OCI-LY7 (cell line): ENCODE data around the gene PLA2G12A. TPM values are rescaled to one million over a fixed set of nuclear protein-coding genes. Genes with fewer than 3 reads are reported as not detected.

ENCODE experiments used
- BruUV-seq: library from RNA; stranded (reverse); fragments of 400-500 nt; replicated peaks from 2 replicates; lab custom pipeline; 2021; lab: Mats Ljungman, UMichigan
- CTCF ChIA-PET: fragments of 300-600 bp; sonication (Branson Sonifier 250); formaldehyde crosslinking; loops from one replicate; lab custom pipeline; 2022; ENCODE audit warnings: antibody characterized with exemption; ENCODE audit not compliant: unreplicated experiment; lab: Charles Lee
- POLR2A ChIA-PET: fragments of 300-600 bp; sonication (Branson Sonifier 250); formaldehyde crosslinking; loops from one replicate; lab custom pipeline; 2022; ENCODE audit warnings: antibody characterized with exemption; lab: Charles Lee
- DNase-seq: peaks from one replicate; pipeline ENCODE4 v3.0.0-alpha.2; 2015; ENCODE audit warnings: low spot score
- H2AFZ ChIP-seq: fragments of 200-600 bp; sonication (generic), shearing (Covaris generic); 2 replicates; pipeline ENCODE4 v1.6.1; 2014; ENCODE audit warnings: mild to moderate bottlenecking, antibody characterized with exemption, low read length, moderate library complexity
- H3K27ac ChIP-seq: fragments of 200-600 bp; sonication (generic); 2 replicates; pipeline ENCODE4 v1.5.1; 2014; ENCODE audit warnings: mixed run types, low read depth, mild to moderate bottlenecking, moderate library complexity, low read length, inconsistent platforms; ENCODE audit not compliant: poor library complexity, severe bottlenecking
- H3K36me3 ChIP-seq: fragments of 200-600 bp; sonication (generic); 2 replicates; pipeline ENCODE4 v1.6.1; 2014; ENCODE audit warnings: mild to moderate bottlenecking, antibody characterized with exemption, low read length, moderate library complexity, mixed read lengths; ENCODE audit not compliant: insufficient read depth
- H3K4me1 ChIP-seq: fragments of 200-600 bp; sonication (generic); 2 replicates; pipeline ENCODE4 v1.5.1; 2014; ENCODE audit warnings: mild to moderate bottlenecking, low read length; ENCODE audit not compliant: insufficient read depth, poor library complexity, severe bottlenecking
- H3K4me2 ChIP-seq: fragments of 200-600 bp; sonication (generic); 2 replicates; pipeline ENCODE4 v1.6.1; 2014; ENCODE audit warnings: mild to moderate bottlenecking, low read length
- H3K4me3 ChIP-seq: fragments of 200-600 bp; sonication (generic); 2 replicates; pipeline ENCODE4 v1.5.1; 2014; ENCODE audit warnings: mild to moderate bottlenecking, low read depth, low read length; ENCODE audit not compliant: poor library complexity, severe bottlenecking
- H3K79me2 ChIP-seq: fragments of 200-600 bp; sonication (generic); 2 replicates; pipeline ENCODE4 v1.6.1; 2016; ENCODE audit warnings: low read depth, mild to moderate bottlenecking, low read length, moderate library complexity, mixed read lengths; ENCODE audit not compliant: insufficient read depth
- H3K9me2 ChIP-seq: fragments of 200-600 bp; sonication (generic); 2 replicates; pipeline ENCODE4 v1.6.1; 2016; ENCODE audit warnings: mild to moderate bottlenecking, low read length, mixed read lengths; ENCODE audit not compliant: insufficient read depth
- H3K9me3 ChIP-seq: fragments of 200-600 bp; sonication (generic); 2 replicates; pipeline ENCODE4 v1.6.1; 2014; ENCODE audit warnings: mild to moderate bottlenecking, mixed run types, low read length, mixed read lengths
- H4K20me1 ChIP-seq: fragments of 200-600 bp; sonication (generic); 2 replicates; pipeline ENCODE4 v1.6.1; 2014; ENCODE audit warnings: mild to moderate bottlenecking, antibody characterized with exemption, low read length, moderate library complexity, mixed read lengths; ENCODE audit not compliant: insufficient read depth
- EZH2phosphoT487 ChIP-seq: fragments of 200-600 bp; sonication (generic); IDR thresholded peaks from 2 replicates; pipeline ENCODE4 v1.6.1; 2018; ENCODE audit warnings: low read depth, borderline replicate concordance, mild to moderate bottlenecking, mixed run types, antibody characterized with exemption, low read length, moderate library complexity, mixed read lengths
- intact Hi-C: fragments of 100-400 bp; cut with micrococcal nuclease; formaldehyde crosslinking; loops from one replicate; pipeline ENCODE4 v1.10.0; 2022; ENCODE audit not compliant: unreplicated experiment
- total RNA-seq, 2 experiments: library from RNA; depleted of rRNA in 1 of 2; stranded (reverse); fragments of >200 nt in 1 of 2; shearing (Covaris generic) in 1 of 2; gene quantifications; 2 replicates each; pipeline ENCODE4 v1.2.3, GENCODE V29; 2014 to 2022
- TF ChIP-seq, protein P1 (sequence below): fragments of 200-600 bp; sonication (generic); conservative IDR thresholded peaks from 2 replicates; pipeline ENCODE4 v1.5.1; 2014; ENCODE audit warnings: mild to moderate bottlenecking, antibody characterized with exemption, low read length, moderate library complexity, mixed read lengths

PLA2G12A gene
- total RNA-seq, 2 experiments from 2014 or later = 18.1 to 35.9 TPM

DNA sequence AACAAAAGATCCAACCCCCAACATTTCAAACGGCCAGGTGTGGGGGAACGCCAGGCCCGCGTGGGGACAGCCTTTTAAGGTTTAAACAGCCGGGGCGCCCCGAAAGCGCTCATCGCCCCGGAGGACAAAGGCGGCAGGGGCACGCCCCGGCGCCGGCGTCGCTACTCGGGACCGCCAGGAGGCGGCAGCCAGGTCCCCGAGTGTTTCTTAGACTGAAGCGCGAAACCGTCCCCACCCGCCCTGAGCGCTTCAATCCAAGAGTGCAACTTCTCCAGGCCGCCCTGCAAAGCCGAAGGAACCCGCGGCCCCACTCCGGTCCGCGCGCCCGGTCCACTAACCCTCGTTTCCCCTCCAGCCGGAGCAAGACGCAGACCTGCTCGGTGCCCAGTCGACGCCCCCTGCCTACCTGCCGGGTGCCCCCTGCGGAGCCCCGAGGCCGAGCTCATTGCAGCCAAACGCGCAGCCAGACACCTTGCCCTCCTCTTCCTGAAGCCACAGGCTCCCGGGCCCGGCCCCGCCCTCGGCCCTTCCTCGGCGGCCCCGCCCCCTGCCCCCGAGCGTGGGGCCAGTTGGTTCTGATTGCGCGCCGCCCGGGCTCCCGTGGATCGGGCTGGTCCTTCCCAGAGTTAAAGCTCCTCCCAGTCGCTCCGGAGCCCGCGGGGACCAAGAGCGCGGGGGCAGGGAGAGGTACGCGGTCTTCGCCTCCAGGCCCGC is 26.8 kb downstream of the PLA2G12A start, which contains the start of gene CASP6:
Gene CASP6, minus strand, starts transcription at position 496 of the 714 bp plus-strand sequence. Its CDS starts 50 bp downstream, at position 446.
- peak; percentile 80 for DNase-seq
- CTCF ChIA-PET = no interaction called here
- no TSS peak for BruUV-seq
- intact Hi-C loops = loop anchor here (1.0 to 10.0 kb wide), 7 partner anchors 26 to 492 kb away; partner anchors contain the start of genes ELOVL6, GAR1 and SEC24B
- Histone ChIP-seq H3K9me2 (no peaks in the 10 kb centered on the region), H3K27ac (no peak within 1 kb of the TSS), H3K4me1 (peaks cover 18% of the 10 kb centered on the region), H2AFZ (peak within 1 kb of the TSS; percentile 86), H3K79me2 (no peaks in the 10 kb centered on the region), H3K4me3 (peak within 1 kb of the TSS; percentile 75), H3K9me3 (no peaks in the 10 kb centered on the region), H3K36me3 (peaks cover under 1% of the 10 kb centered on the region; the same call in 1 of the 2 replicates), H3K4me2 (peak within 1 kb of the TSS; percentile 75), H4K20me1 (no peaks in the 10 kb centered on the region)
- TF ChIP-seq EZH2phosphoT487 = no peak
- TF ChIP-seq, protein P1, sequence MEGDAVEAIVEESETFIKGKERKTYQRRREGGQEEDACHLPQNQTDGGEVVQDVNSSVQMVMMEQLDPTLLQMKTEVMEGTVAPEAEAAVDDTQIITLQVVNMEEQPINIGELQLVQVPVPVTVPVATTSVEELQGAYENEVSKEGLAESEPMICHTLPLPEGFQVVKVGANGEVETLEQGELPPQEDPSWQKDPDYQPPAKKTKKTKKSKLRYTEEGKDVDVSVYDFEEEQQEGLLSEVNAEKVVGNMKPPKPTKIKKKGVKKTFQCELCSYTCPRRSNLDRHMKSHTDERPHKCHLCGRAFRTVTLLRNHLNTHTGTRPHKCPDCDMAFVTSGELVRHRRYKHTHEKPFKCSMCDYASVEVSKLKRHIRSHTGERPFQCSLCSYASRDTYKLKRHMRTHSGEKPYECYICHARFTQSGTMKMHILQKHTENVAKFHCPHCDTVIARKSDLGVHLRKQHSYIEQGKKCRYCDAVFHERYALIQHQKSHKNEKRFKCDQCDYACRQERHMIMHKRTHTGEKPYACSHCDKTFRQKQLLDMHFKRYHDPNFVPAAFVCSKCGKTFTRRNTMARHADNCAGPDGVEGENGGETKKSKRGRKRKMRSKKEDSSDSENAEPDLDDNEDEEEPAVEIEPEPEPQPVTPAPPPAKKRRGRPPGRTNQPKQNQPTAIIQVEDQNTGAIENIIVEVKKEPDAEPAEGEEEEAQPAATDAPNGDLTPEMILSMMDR = peak; percentile 75
- POLR2A ChIA-PET = interaction anchor here (0.7 to 1.5 kb wide), 5 partner anchors 10 to 1600 kb away, joined by 3 to 5 read pairs (median 4); no protein-coding TSS in a partner anchor

DNA sequence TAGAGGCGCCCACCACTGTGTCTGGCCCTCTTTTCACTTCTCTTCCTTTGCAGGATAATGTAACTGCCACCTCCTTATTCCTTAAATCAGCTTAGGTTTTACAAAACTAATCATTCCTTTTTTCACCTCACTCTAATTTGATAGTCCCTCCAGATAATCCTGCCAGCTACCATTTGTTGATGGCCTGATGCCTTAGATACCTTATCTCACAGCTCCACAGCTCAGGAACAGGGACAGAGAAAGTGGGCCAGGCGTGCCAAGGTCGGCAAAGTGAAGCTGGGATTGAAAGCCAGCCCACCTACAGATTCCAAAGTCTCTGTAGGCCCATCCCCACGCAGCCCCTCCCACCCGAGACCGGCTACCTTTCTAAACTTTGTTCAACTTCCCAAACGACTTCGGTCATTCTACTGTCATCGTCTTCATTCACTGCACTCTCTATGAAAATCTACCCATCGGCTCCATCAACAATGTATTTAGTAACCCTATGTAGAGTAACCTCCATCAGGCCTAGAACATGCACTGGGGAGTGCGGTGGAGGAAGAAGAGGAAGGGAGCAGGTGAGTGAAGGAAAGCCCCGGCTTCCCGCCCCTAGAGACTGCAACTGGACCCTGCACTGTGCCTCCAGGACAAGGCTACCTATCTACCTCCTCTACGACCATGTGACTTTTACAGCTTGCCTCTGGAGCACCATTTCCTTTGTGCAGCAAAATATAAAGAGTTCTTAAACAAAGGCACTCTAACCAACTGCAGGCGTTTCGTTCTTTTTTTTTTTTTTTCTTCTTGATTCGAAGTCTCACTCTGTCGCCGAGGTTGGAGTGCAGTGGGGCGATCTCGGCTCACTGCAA is 28.1 kb downstream of the PLA2G12A start:
- no TSS peak for BruUV-seq
- no peaks in the 10 kb centered on the region for H3K36me3 ChIP-seq
- ChIA-PET POLR2A (interaction anchor here (1.0 to 1.9 kb wide), 2 partner anchors 27 to 50 kb away, joined by 3 to 4 read pairs; no protein-coding TSS in a partner anchor), CTCF (interaction anchor here (1.0 kb wide), 1 partner anchor 183 kb away, joined by 4 read pairs; no protein-coding TSS in a partner anchor)
- no peaks in the 10 kb centered on the region for H4K20me1 ChIP-seq
- no peaks in the 10 kb centered on the region for H3K79me2 ChIP-seq
- TF ChIP-seq, protein P1 = no peak
- no peak for TF ChIP-seq EZH2phosphoT487
- peaks cover 18% of the 10 kb centered on the region for H3K4me1 ChIP-seq
- H3K9me3 ChIP-seq = no peaks in the 10 kb centered on the region
- peak; percentile 11 for DNase-seq
- H3K27ac ChIP-seq = no peak overlapping the region
- H2AFZ ChIP-seq = peak overlapping the region; percentile 86; the same call in 1 of the 2 replicates
- intact Hi-C loops = loop anchor here (2.0 to 10.0 kb wide), 5 partner anchors 27 to 493 kb away; partner anchors contain the start of genes ELOVL6, GAR1 and SEC24B
- H3K9me2 ChIP-seq = no peaks in the 10 kb centered on the region
- peak overlapping the region; percentile 75; the same call in 1 of the 2 replicates for H3K4me2 ChIP-seq
- peak overlapping the region; percentile 75 for H3K4me3 ChIP-seq
